ENCODE results near the gene PCED1B.
"Not testable (repeated sequence)": the region's sequence is repeated elsewhere in the genome, so short reads cannot be mapped to it uniquely, and the experiment has no call there.

PCED1B gene

DNA sequence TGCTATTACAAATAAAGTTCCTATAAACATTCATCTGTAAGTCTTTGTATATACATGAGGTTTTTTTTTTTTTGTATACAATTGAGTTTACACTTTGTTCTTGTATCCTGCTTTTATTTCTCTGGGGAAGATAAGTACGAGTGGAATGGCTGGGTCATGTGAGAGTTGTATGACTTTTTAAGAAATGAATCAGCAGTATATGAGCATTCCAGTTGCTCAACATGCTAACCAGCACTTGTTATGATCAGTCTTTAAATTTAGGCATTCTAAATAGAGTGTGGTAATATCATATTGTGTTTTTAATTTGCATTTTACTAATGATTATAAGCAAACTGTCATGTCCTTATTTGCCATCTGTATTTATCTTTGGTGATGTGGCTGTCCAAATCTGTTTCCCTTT is 45.0 kb downstream of the PCED1B start:
- DNase-seq: peak; percentile 38

DNA sequence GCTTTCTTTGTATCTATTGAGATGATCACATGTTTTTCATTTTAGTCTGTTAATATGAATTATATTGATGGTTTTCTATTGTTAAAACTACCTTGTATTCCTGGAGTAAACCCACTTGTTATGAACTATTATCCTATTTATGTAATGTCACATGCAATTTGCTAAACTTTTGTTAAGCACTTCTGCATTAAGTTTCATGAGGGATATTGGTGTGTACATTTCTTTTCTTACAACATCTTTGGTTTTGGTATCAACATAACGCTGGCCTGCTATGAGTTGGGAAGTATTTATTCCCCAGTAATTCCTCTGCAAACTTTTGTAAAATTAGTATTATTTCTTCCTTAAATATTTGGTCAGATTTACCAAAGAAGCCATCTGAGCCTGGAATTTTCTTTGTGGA is 46.8 kb downstream of the PCED1B start:
- no peak for DNase-seq

GRCh38 chr12:47131011-47131410 is 51.6 kb downstream of the PCED1B start:
- DNase-seq: no peak

DNA sequence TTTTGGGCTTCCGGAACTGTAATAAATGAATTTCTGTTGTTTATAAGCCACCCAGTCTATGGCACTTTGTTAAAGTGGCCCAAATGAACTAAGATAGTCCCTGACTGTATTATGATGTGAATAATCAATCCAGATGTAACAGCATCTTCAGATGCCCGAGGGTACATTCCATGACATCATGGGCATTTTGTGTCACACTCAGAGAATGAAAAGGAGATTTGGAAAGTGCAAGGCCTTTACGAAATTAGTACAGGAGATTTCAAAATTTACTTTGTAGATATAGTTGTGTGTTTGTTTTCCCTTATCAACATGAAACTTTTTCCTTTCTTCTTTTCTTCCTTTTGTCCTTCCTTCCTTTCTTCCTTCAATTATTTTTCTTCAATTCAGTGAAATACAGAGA is 54.6 kb downstream of the PCED1B start:
- DNase-seq: no peak

- no peak for DNase-seq
These were observed 56.2 kb downstream of the PCED1B start for GRCh38 chr12:47135578-47135977.

GRCh38 chr12:47139000-47139681 is 59.7 kb downstream of the PCED1B start:
- no peak for DNase-seq

DNA sequence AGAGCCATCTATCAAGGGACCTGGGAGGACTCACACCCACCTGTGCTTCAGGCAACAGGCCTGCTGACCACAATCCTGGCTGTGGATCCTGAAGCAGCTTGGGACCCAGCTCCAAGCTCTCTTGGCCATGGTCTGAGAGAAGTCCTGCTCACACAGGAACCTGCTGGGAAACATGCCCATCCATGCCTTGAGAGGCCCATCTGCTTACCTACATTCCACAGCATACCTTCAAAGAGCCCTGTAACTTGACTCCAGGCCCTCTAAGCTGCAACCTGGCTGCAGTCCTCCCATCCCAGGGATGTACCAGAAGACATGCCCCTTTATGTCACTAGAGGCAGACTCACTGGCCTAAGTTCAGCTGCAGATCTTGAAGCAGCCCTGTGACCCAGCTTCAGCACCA is 62.0 kb downstream of the PCED1B start:
- DNase-seq: no peak

GRCh38 chr12:47144769-47145168 is 65.3 kb downstream of the PCED1B start:
- DNase-seq: no peak

GRCh38 chr12:47145188-47145587 is 65.8 kb downstream of the PCED1B start:
- no peak for DNase-seq

- DNase-seq: peak; percentile 46
These were observed 68.3 kb downstream of the PCED1B start for GRCh38 chr12:47147739-47148138.

- no peak for DNase-seq
These were observed 69.7 kb downstream of the PCED1B start for GRCh38 chr12:47149146-47149545.

DNA sequence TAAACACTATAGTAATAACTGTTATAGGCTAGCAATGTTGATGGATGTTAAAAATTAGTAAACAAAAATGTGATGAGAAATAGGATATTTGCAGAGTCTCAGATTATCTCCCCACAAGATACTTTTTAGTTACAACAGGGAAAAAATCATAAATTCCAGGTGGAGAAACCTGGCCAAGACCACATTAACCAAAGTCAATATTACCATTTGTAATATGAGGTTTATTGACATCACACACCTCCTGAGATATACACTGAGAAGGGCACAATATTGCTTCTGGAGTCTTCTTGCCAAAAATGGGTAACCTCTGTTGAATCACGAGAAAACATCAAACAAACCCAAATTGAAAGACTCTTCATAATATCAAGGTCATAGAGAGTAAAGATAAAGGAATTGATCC is 72.7 kb downstream of the PCED1B start:
- DNase-seq: no peak

GRCh38 chr12:47155457-47156166 is 76.2 kb downstream of the PCED1B start:
- DNase-seq: peak; percentile 36

DNA sequence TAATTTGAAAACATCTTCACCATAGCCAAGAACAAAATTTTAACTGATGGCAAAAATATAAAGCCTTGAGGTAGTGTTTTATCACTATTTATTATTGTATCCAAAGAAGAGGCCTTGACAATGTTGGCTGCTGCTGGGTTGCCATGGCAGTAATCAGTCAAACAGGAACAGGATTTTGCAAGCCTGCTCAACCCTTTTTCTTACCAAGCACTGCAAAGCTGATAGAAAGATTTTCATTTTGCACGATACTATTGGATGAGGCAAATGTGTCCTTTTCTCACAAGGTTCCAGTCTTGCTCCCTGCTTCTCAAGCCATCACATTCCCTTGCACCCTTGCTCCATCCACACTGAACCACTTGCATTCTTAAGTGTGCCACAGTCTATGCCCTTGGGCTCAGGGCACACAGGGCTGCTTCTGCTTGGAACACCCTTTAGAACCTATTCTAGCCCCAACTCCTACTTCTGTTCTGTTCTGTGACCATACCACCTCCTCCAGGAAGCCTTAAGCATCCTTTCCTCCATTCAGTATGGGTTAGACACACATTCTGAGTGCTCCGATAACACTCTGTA is 76.8 kb downstream of the PCED1B start:
- peak; percentile 9 for DNase-seq

DNA sequence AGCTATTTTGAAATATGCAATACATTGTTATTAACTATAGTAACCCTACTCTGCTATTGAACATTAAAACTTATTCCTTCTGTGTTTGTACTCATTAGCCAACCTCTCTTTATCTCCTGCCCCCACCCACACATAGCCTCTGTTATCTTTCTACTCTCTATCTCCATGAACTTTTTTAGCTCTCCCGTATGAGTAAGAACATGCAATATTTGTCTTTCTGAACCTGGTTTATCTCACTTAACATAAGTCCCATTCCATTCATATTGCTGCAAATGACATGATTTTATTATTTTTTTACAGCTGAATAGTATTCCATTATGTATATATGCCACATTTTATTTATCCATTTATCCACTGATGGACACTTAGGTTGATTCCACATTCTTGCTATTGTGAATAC is 79.4 kb downstream of the PCED1B start:
- no peak for DNase-seq

DNA sequence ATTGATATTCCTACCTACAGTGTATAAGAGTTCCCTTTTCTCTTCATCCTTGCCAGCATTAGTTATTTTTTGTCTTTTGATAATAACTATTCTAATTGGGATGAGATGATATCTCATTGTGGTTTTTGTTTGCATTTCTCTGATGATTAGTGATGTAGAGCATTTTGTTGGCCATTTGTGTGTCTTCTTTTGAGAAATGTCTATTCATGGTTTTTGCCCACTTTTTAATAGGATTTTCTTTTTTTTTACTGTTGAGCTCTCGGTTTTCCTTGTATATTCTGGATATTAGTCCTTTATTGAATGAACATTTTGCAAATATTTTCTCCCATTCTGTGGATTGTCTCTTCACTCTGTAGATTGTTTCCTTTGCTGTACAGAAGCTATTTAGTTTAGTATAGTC is 79.9 kb downstream of the PCED1B start:
- no peak for DNase-seq

GRCh38 chr12:47160316-47161244 is 81.2 kb downstream of the PCED1B start:
- no peak for DNase-seq

DNA sequence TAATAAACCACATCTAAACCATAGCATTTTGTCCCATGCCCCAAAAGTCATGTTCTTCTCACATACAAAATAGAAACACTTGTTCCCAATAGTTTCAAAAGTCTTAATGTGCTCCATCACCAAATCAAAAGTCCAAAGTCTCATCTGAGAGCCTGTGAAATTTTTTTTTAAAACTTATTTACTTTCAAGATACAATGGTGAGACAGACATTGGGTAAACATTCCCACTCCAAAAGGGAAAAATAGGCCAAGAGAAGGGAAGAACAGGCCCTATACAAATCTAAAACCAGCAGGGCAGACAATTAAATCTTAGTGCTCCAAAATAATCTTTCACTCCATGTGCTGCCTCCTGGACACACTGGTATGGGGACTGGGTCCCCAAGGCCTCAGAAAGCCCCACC is 84.7 kb downstream of the PCED1B start:
- no peak for DNase-seq

- DNase-seq: peak; percentile 50
These were observed 85.5 kb downstream of the PCED1B start for GRCh38 chr12:47164724-47165439.

- DNase-seq: no peak
These were observed 86.5 kb downstream of the PCED1B start for GRCh38 chr12:47165934-47166333.

DNA sequence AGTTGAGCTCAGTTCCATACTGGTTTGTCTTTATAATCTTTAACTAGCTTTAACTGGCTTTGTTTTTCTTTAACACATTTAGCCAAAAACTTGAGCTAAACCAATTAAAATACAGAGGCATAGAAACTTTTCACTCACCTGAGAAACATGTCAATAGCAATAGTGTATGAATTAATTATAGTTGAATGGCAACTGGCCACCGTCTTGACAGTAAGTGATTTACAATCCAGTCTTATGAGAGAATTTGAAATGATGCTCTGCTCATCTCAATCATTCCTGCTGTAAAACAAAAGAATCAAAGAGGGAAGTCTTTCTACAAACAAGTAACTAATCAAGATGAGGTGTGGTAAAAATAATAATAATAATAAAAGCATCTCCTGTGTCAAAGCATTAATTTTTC is 86.9 kb downstream of the PCED1B start:
- DNase-seq: no peak

DNA sequence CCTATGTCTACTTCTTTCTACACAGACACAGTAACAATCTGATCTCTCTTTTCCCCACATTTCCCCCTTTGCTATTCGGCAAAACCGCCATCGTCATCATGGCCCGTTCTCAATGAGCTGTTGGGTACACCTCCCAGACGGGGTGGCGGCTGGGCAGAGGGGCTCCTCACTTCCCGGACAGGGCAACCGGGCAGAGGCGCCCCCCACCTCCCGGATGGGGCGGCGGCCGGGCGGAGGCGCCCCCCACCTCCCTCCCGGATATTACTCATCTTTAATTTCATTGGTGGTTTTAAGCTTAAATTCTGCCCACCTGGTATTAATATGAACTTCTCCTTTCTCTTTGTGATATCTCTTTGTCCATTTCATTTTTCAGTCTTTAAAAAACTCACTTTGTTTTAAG is 90.9 kb downstream of the PCED1B start:
- not testable (repeated sequence) for DNase-seq
